Natural killer cell treated with Interleukin-12 subunit alpha and Interleukin-12 subunit beta and Interleukin-15 and Interleukin-18, amount 100 ng/mL, for 72 hours (primary cell): ENCODE data around the gene SMC3. TPM values are rescaled to one million over a fixed set of nuclear protein-coding genes. Genes with fewer than 3 reads are reported as not detected.
A peak's percentile ranks its signal among the peaks of the same experiment; 100 is the strongest.
"Not testable (repeated sequence)": the region's sequence is repeated elsewhere in the genome, so short reads cannot be mapped to it uniquely, and the experiment has no call there.

ENCODE experiments used
- ATAC-seq, 2 donors: fragments of 150-1000 bp; cut with Tn5 transposase in 1 of 2; sonication (Bioruptor Pico), chemical (Tn5 transposase) in 1 of 2; 2 replicates each; pipeline ENCODE4 v1.10.0; 2021
- DNase-seq: peaks from one replicate; pipeline ENCODE4 v3.0.0; 2022; ENCODE audit warnings: low spot score
- H3K27ac Mint-ChIP-seq, 2 donors: 1 replicate in 1 of 2; 2 replicates in 1 of 2; pipeline ENCODE4 v1.8.0; 2022; ENCODE audit warnings: mixed read lengths in 2 of 2, mild to moderate bottlenecking in 1 of 2, moderate library complexity in 1 of 2
- H3K27me3 Mint-ChIP-seq, 2 donors: 1 replicate in 1 of 2; 2 replicates in 1 of 2; pipeline ENCODE4 v1.8.0; 2022; ENCODE audit warnings: mixed read lengths in 2 of 2
- H3K36me3 Mint-ChIP-seq: one replicate; pipeline ENCODE4 v1.8.0; 2022; ENCODE audit warnings: mixed read lengths
- H3K4me1 Mint-ChIP-seq, 2 donors: 1 replicate in 1 of 2; 2 replicates in 1 of 2; pipeline ENCODE4 v1.8.0; 2022; ENCODE audit warnings: low read depth in 2 of 2, mixed read lengths in 2 of 2, mild to moderate bottlenecking in 1 of 2
- H3K4me3 Mint-ChIP-seq: one replicate; pipeline ENCODE4 v1.8.0; 2022; ENCODE audit warnings: mixed read lengths
- H3K9me3 Mint-ChIP-seq: 2 replicates; pipeline ENCODE4 v1.8.0; 2022; ENCODE audit warnings: mixed read lengths
- total RNA-seq, 2 donors: library from RNA; stranded (reverse); gene quantifications; one replicate each; pipeline ENCODE4 v1.2.3, GENCODE V29; 2022

SMC3 gene
- total RNA-seq, 2 donors from 2014 or later: 55.2 to 56.6 TPM

GRCh38 chr10:110629680-110630191 lies 62.2 kb downstream of the SMC3 start:
- ATAC-seq (no peak), DNase-seq (no peak)
- Mint-ChIP-seq H3K4me3 (no peak overlapping the region), H3K27me3 (peaks cover 8 to 9% of the 10 kb centered on the region in 2 donors), H3K9me3 (no peaks in the 10 kb centered on the region), H3K4me1 (no peaks in the 10 kb centered on the region), H3K27ac (no peak overlapping the region), H3K36me3 (no peaks in the 10 kb centered on the region)

- Mint-ChIP-seq H3K4me3 (no peak overlapping the region), H3K36me3 (no peaks in the 10 kb centered on the region), H3K9me3 (no peaks in the 10 kb centered on the region), H3K27me3 (peaks cover 5% of the 10 kb centered on the region in 2 donors), H3K4me1 (no peaks in the 10 kb centered on the region), H3K27ac (no peak overlapping the region)
- DNase-seq (no peak), ATAC-seq (no peak)
These were observed 64.4 kb downstream of the SMC3 start for GRCh38 chr10:110631934-110632333.

- Mint-ChIP-seq H3K4me1 (no peaks in the 10 kb centered on the region), H3K27ac (no peak overlapping the region), H3K9me3 (no peaks in the 10 kb centered on the region), H3K4me3 (no peak overlapping the region), H3K27me3 (peaks cover 5 to 9% of the 10 kb centered on the region in 2 donors), H3K36me3 (no peaks in the 10 kb centered on the region)
- no peak for DNase-seq
- ATAC-seq: no peak
These were observed 65.2 kb downstream of the SMC3 start for GRCh38 chr10:110632591-110633215.

- H3K9me3 Mint-ChIP-seq: no peaks in the 10 kb centered on the region
- no peak for ATAC-seq
- H3K4me3 Mint-ChIP-seq: no peak overlapping the region
- no peak for DNase-seq
- H3K4me1 Mint-ChIP-seq: no peaks in the 10 kb centered on the region
- H3K27ac Mint-ChIP-seq: no peak overlapping the region
- H3K27me3 Mint-ChIP-seq: peaks cover 5 to 8% of the 10 kb centered on the region in 2 donors
- no peaks in the 10 kb centered on the region for H3K36me3 Mint-ChIP-seq
These were observed 67.2 kb downstream of the SMC3 start for GRCh38 chr10:110634527-110635209.

- Mint-ChIP-seq H3K27ac (no peak overlapping the region), H3K36me3 (no peaks in the 10 kb centered on the region), H3K4me3 (no peak overlapping the region), H3K27me3 (peaks cover 15 to 17% of the 10 kb centered on the region in 2 donors), H3K4me1 (peaks cover 4 to 9% of the 10 kb centered on the region in 2 donors), H3K9me3 (no peaks in the 10 kb centered on the region)
- DNase-seq: no peak
- ATAC-seq: no peak
These were observed 69.1 kb downstream of the SMC3 start for GRCh38 chr10:110636572-110636931.

- Mint-ChIP-seq H3K4me3 (no peak overlapping the region), H3K36me3 (no peaks in the 10 kb centered on the region)
- ATAC-seq: no peak
These were observed 69.5 kb downstream of the SMC3 start for GRCh38 chr10:110636932-110637557.

GRCh38 chr10:110637558-110638053 lies 70.1 kb downstream of the SMC3 start:
- H3K4me1 Mint-ChIP-seq: peaks cover 5 to 11% of the 10 kb centered on the region in 2 donors
- H3K27ac Mint-ChIP-seq: no peak overlapping the region
- no peak overlapping the region for H3K4me3 Mint-ChIP-seq
- ATAC-seq (no peak), DNase-seq (no peak)
- H3K27me3 Mint-ChIP-seq: peaks cover 22 to 28% of the 10 kb centered on the region in 2 donors
- H3K9me3 Mint-ChIP-seq: no peaks in the 10 kb centered on the region
- H3K36me3 Mint-ChIP-seq: no peaks in the 10 kb centered on the region

More at GRCh38 chr10:110636932-110637557, 69.5 kb downstream of the SMC3 start:
- no peak overlapping the region for H3K27ac Mint-ChIP-seq
- no peak for DNase-seq
- H3K27me3 Mint-ChIP-seq: peaks cover 18 to 22% of the 10 kb centered on the region in 2 donors
- no peaks in the 10 kb centered on the region for H3K9me3 Mint-ChIP-seq
- peaks cover 4 to 9% of the 10 kb centered on the region in 2 donors for H3K4me1 Mint-ChIP-seq

GRCh38 chr10:110638319-110638718 lies 70.8 kb downstream of the SMC3 start:
- DNase-seq: no peak
- Mint-ChIP-seq H3K36me3 (no peaks in the 10 kb centered on the region), H3K4me1 (peaks cover 9 to 16% of the 10 kb centered on the region in 2 donors), H3K27me3 (peaks cover 27 to 35% of the 10 kb centered on the region in 2 donors), H3K27ac (no peak overlapping the region), H3K9me3 (no peaks in the 10 kb centered on the region), H3K4me3 (no peak overlapping the region)
- no peak for ATAC-seq

GRCh38 chr10:110639046-110639445 lies 71.6 kb downstream of the SMC3 start:
- H3K4me3 Mint-ChIP-seq, H3K27ac Mint-ChIP-seq, DNase-seq, H3K9me3 Mint-ChIP-seq, H3K36me3 Mint-ChIP-seq, ATAC-seq: not testable (repeated sequence)
- Mint-ChIP-seq H3K27me3 (peaks cover 28 to 37% of the 10 kb centered on the region in 2 donors), H3K4me1 (peaks cover 11 to 18% of the 10 kb centered on the region in 2 donors)

GRCh38 chr10:110639858-110640257 lies 72.4 kb downstream of the SMC3 start:
- not testable (repeated sequence) for H3K4me3 Mint-ChIP-seq, H3K27ac Mint-ChIP-seq, H3K36me3 Mint-ChIP-seq, H3K9me3 Mint-ChIP-seq, ATAC-seq, DNase-seq
- H3K4me1 Mint-ChIP-seq: peaks cover 11 to 18% of the 10 kb centered on the region in 2 donors
- peaks cover 31 to 38% of the 10 kb centered on the region in 2 donors for H3K27me3 Mint-ChIP-seq

- Mint-ChIP-seq H3K4me1 (peaks cover 11 to 18% of the 10 kb centered on the region in 2 donors), H3K27ac (no peak overlapping the region), H3K27me3 (peaks cover 35 to 43% of the 10 kb centered on the region in 2 donors), H3K9me3 (no peaks in the 10 kb centered on the region), H3K4me3 (no peak overlapping the region), H3K36me3 (no peaks in the 10 kb centered on the region)
- DNase-seq: no peak
- peak; percentile 64 to 73 for ATAC-seq
These were observed 73.8 kb downstream of the SMC3 start for GRCh38 chr10:110641256-110641655.

- ATAC-seq (no peak), DNase-seq (no peak)
- Mint-ChIP-seq H3K4me3 (peak overlapping the region; percentile 69), H3K36me3 (no peaks in the 10 kb centered on the region), H3K27ac (no peak overlapping the region), H3K4me1 (peaks cover 11 to 18% of the 10 kb centered on the region in 2 donors), H3K27me3 (peaks cover 32 to 52% of the 10 kb centered on the region in 2 donors), H3K9me3 (no peaks in the 10 kb centered on the region)
These were observed 74.9 kb downstream of the SMC3 start for GRCh38 chr10:110642204-110643034.

- ATAC-seq: no peak
- no peaks in the 10 kb centered on the region for H3K36me3 Mint-ChIP-seq
- H3K9me3 Mint-ChIP-seq: no peaks in the 10 kb centered on the region
- H3K27me3 Mint-ChIP-seq: peaks cover 28 to 57% of the 10 kb centered on the region in 2 donors
- no peak overlapping the region for H3K27ac Mint-ChIP-seq
- H3K4me3 Mint-ChIP-seq: peak overlapping the region; percentile 76
- H3K4me1 Mint-ChIP-seq: peaks cover 11 to 18% of the 10 kb centered on the region in 2 donors
- DNase-seq: no peak
These were observed 75.6 kb downstream of the SMC3 start for GRCh38 chr10:110643035-110643652.
